ENCODE measurements around the gene LHFPL2.

The LHFPL2 gene

DNA sequence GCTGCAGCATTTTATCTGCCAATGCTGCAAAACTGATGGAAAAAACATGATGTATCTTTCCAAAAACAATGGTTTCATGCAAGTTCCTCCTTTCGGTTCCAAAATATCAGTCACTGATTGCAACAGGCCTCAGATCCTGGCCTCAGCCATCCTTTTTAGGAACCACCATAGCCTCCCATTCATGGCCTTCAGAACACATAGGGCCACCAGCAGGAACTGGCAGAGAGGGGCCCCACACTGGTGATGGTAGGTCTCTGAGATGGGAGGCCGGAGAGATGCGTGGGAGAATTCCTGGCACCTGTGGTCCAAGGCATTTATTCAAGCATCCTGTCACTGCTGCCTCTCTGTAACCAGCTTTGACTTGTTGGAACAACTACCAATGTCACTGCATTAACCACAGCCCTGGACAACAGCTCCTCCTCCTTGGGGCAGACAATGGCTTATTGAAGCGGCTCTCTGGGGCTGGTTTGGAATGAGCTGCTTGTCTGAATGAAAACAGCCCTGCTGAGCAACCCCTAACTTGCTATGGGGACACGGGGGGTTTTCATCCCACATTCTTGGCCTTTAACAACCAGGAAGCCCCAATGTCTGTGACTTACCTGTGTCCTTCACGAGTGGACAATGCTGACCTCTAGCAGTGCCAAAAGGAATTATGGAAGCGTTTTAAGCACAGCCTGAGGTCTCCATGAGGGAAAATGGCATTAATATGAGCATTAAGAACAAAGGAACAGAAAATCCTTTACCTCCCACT is 108.1 kb downstream of the LHFPL2 start:
- no peak for DNase-seq

DNA sequence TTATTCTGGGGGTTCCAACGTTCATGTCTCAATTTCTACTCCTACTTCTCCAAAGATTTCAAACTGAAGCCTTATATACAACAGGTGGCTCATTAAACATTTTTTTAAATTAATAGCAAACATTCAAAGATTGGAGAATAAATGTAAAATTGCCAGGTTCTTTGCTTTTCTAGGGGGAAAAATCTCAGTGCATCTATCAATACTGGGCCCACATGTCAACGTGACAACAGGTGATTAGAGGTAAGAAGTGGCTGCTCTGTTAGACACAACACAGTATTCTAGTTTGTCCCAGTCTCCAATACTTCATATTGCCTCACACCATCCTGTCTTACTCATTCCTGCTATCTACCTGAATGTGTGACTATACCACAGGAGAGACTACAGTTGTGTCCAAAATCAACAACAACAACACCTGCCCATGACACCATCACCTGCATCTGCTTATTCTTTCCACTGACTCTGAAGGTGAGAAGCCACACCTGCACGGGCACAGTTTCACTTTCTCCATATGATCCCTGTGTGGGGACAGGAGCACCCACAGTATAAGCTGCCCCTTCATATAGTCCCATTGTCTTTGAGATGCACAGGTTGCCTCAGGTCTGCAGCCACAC is 110.2 kb downstream of the LHFPL2 start:
- DNase-seq: no peak

GRCh38 chr5:78537821-78538220 is 110.8 kb downstream of the LHFPL2 start:
- DNase-seq: no peak

GRCh38 chr5:78537411-78537810 is 111.2 kb downstream of the LHFPL2 start:
- no peak for DNase-seq

- DNase-seq: no peak
These were observed 111.8 kb downstream of the LHFPL2 start for GRCh38 chr5:78536661-78537196.

GRCh38 chr5:78534905-78535200 is 113.7 kb downstream of the LHFPL2 start:
- DNase-seq: no peak

GRCh38 chr5:78534148-78534904 is 114.2 kb downstream of the LHFPL2 start:
- DNase-seq: no peak

DNA sequence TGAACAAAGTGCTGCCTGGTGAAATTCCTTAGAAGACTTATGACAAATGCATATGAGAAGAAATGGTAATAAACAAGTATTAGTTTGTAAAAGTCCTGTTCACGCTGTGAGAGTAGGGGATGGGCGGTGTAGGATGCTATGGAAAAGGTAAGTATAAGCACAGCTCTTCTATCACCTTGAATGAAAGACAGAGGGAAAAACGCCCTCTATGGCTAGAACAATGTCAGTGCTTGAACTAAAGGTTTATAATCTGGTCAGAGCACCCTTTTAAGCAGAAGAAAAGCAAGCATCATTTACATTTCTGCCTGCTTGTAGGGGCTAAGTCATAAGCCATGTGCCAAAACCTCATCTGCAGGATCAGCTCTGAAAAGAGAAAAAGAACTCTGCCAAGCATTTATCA is 115.2 kb downstream of the LHFPL2 start:
- DNase-seq: no peak

DNA sequence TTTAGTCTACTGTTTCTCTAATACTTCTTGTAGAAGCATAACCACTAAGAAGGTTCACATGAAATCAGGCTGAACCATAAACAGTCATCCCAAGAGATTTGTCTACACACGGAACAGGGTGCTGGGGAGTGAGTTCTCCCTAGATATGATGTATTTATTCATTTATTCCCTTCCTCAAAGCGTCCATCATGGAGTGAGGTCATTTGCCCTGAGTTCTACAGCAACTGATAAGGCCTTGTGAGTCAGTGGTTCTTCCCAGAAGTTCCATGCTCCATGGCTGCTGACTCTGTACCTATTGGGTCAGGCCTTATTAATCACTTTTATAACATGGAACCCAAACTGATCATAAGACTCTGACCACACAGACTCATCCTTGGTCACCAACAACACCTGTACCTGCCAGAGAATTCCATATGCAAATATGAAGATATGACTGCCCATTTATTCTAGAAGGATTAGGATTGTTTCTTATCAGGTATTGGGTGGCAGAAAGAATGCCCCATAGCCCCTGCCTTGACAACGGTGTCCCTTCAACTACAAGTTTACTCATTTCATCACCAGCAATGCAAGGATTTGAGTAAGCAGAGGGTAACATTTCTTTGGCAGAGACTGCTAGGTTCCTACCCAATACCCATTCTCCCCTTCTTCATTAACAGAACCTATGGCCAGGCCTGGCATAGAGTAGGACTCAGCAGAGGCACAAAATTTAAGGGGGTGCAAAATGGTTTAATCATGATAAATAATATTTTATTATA is 118.1 kb downstream of the LHFPL2 start:
- DNase-seq: no peak

- DNase-seq: no peak
These were observed 120.6 kb downstream of the LHFPL2 start for GRCh38 chr5:78527925-78528324.

- no peak for DNase-seq
These were observed 121.3 kb downstream of the LHFPL2 start for GRCh38 chr5:78527054-78527859.

GRCh38 chr5:78526049-78526525 is 122.5 kb downstream of the LHFPL2 start:
- no peak for DNase-seq

GRCh38 chr5:78523314-78524193 is 125.0 kb downstream of the LHFPL2 start:
- DNase-seq: no peak

DNA sequence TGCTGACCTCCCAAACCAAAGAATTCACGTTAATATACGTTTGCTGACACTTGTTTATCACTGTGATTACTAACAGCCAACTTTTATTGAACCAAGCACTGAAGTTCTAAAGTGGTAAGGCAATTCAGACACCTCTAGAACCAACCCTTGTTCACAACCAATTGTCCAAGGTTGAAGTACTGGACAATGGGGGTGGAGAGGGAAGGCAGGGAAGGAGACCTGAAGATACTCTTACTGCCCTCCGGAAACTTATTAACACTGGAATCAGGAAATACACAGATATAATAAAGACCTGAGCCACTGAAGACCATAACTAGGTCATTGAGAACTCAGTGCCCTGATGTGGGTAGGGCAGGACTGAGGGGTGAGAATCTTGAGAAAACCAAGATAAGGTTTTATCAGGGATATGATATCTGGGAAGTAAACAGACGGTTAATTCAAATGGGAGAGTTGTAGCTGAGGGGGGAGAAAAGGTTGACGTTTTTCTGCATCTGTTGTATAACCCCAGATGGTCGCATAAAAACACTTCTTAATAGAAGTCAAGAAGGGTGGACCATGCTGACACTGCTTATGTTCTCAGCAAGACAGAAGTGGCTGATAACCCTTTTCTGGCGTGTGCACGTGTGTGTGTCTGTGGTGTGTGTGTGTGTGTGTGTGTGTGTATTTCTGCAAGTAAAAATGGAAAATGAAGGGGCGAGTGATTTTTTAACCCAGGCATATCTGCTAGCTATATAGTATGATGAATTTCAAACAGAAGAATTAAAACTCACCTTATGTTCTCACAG is 125.9 kb downstream of the LHFPL2 start:
- DNase-seq: no peak

DNA sequence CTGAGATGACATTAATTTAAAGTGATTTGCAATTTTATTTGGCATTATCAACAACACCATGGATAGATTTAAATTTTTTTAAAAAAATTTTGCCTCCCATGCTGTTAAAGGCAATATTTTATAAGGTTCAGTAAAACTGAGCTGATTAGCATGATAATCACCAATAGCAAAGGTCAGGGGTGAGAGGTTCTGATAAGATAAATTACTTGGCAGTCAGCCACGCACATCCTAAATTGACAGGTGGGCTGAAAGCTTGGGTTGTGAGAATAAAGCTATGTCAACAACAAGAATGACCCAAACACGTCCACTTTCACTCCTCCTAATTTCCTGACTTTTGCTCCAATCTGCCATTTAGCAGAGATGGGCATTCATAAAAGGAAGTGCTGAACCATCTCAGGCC is 127.1 kb downstream of the LHFPL2 start:
- no peak for DNase-seq

DNA sequence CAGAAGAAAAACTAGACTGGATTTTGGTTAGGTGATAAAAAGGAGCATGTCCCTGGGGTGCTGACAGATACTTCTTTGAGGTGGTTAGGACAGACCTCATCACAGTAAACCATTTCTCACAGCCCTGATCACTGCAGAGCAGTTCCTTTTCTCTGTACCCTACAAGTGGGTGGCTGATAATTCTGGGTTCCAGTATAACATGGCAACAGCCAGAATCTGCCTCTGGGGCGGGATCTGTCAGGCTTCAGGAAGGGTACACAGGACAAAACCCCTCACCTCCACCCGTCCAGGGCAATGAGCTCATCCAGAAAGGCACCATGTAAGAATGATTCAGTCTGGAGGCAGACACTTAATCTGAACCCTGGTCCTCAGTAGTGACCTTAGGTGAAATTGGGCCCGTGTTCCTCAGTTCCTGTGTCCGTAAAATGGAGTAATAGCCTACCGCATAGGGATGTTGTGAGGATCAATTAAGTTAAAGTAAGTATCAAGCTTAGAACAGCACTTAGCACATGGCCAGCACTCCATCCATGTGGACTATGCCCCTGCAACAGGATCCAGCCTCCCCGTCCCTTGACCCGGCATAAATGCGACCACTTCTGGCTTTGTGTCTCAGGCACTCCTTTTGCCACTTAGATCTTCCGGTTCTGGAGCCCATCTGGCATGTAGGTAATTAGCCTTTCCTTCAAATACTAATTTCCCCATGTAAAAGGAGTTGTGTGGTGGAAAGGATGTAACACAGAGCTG is 129.2 kb downstream of the LHFPL2 start:
- DNase-seq: no peak

GRCh38 chr5:78518365-78519197 is 130.0 kb downstream of the LHFPL2 start:
- DNase-seq: no peak

DNA sequence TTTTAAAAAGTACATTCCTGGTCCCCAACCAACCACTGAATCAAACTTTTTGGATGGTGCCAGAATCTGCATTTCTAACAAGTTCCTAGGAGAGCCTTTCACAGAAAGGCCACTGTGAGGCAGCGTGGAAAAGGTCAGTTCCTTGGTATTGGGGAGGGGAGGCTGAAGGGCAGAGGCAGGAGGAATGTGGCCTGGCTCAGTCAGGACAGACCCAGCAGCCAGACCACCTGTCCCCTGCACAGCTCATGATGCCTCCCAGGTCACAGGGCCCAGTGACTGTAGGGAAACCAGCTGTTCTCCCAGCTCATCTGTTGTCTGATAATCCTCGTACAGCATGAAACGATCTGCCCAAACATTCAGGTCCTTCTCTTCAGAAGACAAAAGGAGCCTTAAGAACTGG is 132.9 kb downstream of the LHFPL2 start:
- DNase-seq: no peak
